Mucosa of descending colon (tissue), 3 donors: ENCODE results near the gene RPS10. TPM values are rescaled to one million over a fixed set of nuclear protein-coding genes. Genes with fewer than 3 reads are reported as not detected.
"Not testable (repeated sequence)": the region's sequence is repeated elsewhere in the genome, so short reads cannot be mapped to it uniquely, and the experiment has no call there.

Source experiments
- ATAC-seq: fragments of 200-7000 bp; cut with Tn5 transposase; one replicate; pipeline ENCODE4 v1.9.1; 2020; ENCODE audit warnings: mild to moderate bottlenecking, moderate library complexity
- DNase-seq, 3 donors: peaks; one replicate each; pipeline ENCODE4 v3.0.0-alpha.2; 2020
- H3K36me3 ChIP-seq: fragments of 200-600 bp; one replicate; pipeline ENCODE4 v1.8.0; 2021; ENCODE audit warnings: low read depth, mild to moderate bottlenecking
- H3K4me1 ChIP-seq: fragments of 200-600 bp; one replicate; pipeline ENCODE4 v1.8.0; 2021; ENCODE audit warnings: low read depth, mild to moderate bottlenecking
- H3K4me3 ChIP-seq: fragments of 200-600 bp; one replicate; pipeline ENCODE4 v1.8.0; 2021; ENCODE audit warnings: mild to moderate bottlenecking
- H3K9me3 ChIP-seq: fragments of 200-600 bp; one replicate; pipeline ENCODE4 v1.8.0; 2021; ENCODE audit warnings: mild to moderate bottlenecking
- CTCF ChIP-seq: fragments of 200-600 bp; IDR thresholded peaks from one replicate; pipeline ENCODE4 v1.8.0; 2022; ENCODE audit warnings: antibody characterized with exemption, mild to moderate bottlenecking
- intact Hi-C, 2 donors: fragments of 100-400 bp; cut with DNase I in 1 of 2; cut with micrococcal nuclease in 1 of 2; formaldehyde crosslinking; loops; one replicate each; pipeline versions ENCODE4 v1.11.0 to v1.11.1; 2022; cut with DNase I, micrococcal nuclease
- total RNA-seq, 3 donors: library from RNA; stranded (reverse); fragmentation: NEBNext Ultra II Directional in 2 of 3; extraction: Animal tissue kit (Norgen Biotek cat#: 25700) in 2 of 3; gene quantifications; one replicate each; pipeline versions ENCODE4 v1.2.1 to v1.2.4, GENCODE V29; 2021 to 2023
- donor health status: DM: no; HTN: no; CAD: no; lungs with moderate emphysema.
- donor health status: DM: no; HTN: no; CAD: no.
- donor health status: DM: no; HTN: yes; CAD: no.

Gene RPS10
- total RNA-seq, 3 donors from 2014 or later = 999 to 1,006 (median 1,004) TPM

GRCh38 chr6:34378470-34378869, 47.4 kb downstream of the RPS10 start:
- H3K9me3 ChIP-seq = no peaks in the 10 kb centered on the region
- DNase-seq = no peak
- intact Hi-C loops = no loop called here
- peaks cover 3% of the 10 kb centered on the region for H3K4me1 ChIP-seq
- ATAC-seq = no peak
- H3K4me3 ChIP-seq = no peak overlapping the region
- no peaks in the 10 kb centered on the region for H3K36me3 ChIP-seq
- no peak for TF ChIP-seq CTCF

DNA sequence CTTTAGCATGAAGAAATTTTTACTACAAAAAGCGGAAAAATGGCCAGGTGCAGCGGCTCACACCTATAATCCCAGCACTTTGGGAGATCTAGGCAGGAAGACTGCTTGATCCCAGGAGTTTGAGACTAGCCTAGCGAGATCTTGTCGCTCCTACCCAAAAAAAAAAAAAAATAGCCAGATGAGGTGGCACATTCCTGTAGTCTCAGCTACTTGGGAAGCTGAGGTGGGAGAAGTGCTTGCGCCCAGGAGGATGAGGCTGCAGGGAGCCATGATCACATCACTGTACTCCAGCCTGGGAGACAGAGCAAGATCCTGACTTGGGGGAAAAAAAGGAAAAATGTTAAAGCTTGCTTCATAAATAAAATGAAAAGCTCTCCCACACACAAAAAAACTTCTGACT, 47.9 kb downstream of the RPS10 start:
- ATAC-seq (no peak), DNase-seq (no peak)
- H3K36me3 ChIP-seq = no peaks in the 10 kb centered on the region
- no peak overlapping the region for H3K4me3 ChIP-seq
- intact Hi-C loops = no loop called here
- H3K4me1 ChIP-seq = no peaks in the 10 kb centered on the region
- H3K9me3 ChIP-seq = no peaks in the 10 kb centered on the region
- TF ChIP-seq CTCF = no peak

GRCh38 chr6:34377571-34377970, 48.3 kb downstream of the RPS10 start:
- H3K4me3 ChIP-seq, H3K4me1 ChIP-seq, H3K9me3 ChIP-seq, ATAC-seq, H3K36me3 ChIP-seq, DNase-seq, intact Hi-C loops: not testable (repeated sequence)

DNA sequence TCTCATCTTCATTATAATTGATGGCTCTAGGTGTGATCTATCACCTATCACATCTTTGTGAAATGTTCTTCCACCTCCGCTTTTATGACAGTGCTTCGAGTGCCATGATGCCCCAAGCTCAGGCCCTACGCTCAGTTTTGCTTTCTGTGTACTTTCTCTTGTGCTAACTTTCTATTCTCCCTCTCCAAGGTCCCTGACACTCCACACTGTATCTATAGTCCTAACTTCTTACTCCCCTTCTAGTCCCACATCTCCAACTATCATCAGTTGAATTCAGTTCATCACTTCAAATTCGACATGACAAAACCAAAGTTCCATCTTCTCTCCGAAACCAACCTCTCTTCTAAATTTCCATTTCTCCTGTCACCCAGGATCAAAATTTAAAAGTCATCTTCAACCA, 50.0 kb downstream of the RPS10 start:
- no peaks in the 10 kb centered on the region for H3K36me3 ChIP-seq
- ATAC-seq (no peak), DNase-seq (no peak)
- no peaks in the 10 kb centered on the region for H3K9me3 ChIP-seq
- intact Hi-C loops = no loop called here
- TF ChIP-seq CTCF = no peak
- H3K4me1 ChIP-seq = no peaks in the 10 kb centered on the region
- H3K4me3 ChIP-seq = no peak overlapping the region

DNA sequence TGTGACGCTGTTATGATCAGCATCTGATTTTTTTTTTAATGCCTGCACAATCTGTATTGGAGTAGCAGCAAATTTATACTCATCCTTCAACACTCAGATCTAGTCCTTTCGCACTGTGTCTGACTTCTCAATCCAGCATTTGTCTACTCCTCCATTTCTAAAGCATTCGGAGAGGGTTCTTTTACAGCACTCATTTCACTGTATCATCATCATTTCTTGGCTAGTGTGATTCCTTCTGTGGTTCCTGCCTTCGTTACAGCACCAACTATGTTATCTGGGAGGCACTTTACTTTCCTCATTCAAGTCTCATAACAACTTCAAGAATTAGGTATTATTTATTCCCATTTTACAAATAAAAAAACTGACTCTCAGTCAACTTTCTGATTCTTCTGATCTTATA, 51.4 kb downstream of the RPS10 start:
- no peaks in the 10 kb centered on the region for H3K9me3 ChIP-seq
- H3K4me3 ChIP-seq = no peak overlapping the region
- intact Hi-C loops = no loop called here
- H3K4me1 ChIP-seq = no peaks in the 10 kb centered on the region
- DNase-seq (no peak), ATAC-seq (no peak)
- no peaks in the 10 kb centered on the region for H3K36me3 ChIP-seq
- no peak for TF ChIP-seq CTCF

DNA sequence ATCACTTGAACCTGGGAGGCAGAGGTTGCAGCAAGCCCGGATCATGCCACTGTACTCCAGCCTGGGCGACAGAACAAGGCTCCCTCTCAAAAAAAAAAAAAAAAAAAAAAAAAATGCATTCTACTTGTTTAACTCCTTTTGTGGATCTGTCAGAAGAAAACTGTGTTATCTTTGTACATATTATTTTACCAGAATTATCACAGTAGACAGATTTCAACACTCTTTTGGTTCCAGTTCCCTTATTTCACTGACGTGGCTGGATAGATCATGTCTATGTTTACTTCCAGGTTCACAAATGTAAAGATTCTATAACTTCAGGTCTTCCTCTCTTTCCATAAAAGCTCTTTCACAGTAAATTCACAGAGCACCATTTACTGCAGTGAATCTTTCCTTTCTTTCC, 51.8 kb downstream of the RPS10 start:
- no peak for ATAC-seq
- intact Hi-C loops = no loop called here

More for the DNA sequence above, 51.8 kb downstream of the RPS10 start:
- H3K9me3 ChIP-seq = no peaks in the 10 kb centered on the region
- TF ChIP-seq CTCF = no peak
- DNase-seq = no peak
- no peaks in the 10 kb centered on the region for H3K4me1 ChIP-seq
- H3K36me3 ChIP-seq = no peaks in the 10 kb centered on the region
- no peak overlapping the region for H3K4me3 ChIP-seq
